ENCODE data around the gene SOCS1.

The SOCS1 gene

GRCh38 chr16:11283820-11284248 lies 27.8 kb upstream of the SOCS1 start:
- no peak for DNase-seq

DNA sequence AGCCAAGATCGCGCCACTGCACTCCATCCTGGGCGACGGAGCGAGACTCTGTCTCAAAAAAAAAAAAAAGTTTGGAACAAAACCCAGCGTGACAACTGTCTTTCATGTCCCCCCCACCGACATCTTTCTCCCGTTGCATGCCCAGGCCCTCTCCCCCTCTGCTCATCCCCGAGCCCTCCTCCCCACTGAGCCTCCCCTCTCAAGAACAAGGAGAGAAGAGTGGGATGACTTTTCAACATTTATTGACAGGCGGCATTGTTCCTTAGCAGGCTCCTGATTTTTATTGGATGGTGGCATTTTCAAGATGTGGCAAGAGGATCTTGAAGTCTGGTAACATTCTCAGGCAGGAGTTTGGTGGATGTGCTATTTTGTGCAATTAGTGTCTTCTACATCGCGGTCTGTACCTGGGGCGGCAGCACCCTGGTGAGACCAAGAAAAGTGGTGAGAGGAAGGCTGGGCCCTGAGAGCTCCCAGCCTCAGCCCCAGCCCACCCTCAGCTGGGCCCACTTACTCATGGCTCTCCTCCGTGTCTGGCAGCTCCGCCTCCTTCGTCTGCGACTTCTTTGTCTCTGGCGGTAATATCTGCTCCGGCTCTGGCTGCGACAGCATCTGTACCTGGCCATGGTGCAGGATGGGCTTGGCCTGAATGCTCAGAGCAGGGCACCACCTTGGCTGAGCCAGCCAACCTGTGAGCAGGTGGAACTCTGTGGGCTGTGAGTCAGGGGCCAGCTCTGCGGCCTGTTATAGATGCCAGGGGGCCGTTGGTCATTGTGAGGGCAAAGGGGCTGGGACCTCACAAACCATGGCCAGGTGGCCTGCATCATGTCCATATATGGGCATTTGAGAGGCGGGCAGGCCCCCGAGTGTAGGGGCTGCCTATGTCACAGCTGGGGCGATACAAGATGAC lies 24.9 kb upstream of the SOCS1 start, which contains the start of gene PRM1:
Gene PRM1 (minus strand): TSS at position 715 of the 907 bp plus-strand sequence. CDS start 92 bp downstream, at position 623.
- DNase-seq: no peak

GRCh38 chr16:11278681-11279628 lies 23.0 kb upstream of the SOCS1 start:
- no peak for DNase-seq

- DNase-seq: no peak
Observed at GRCh38 chr16:11277607-11278337, 21.8 kb upstream of the SOCS1 start.

DNA sequence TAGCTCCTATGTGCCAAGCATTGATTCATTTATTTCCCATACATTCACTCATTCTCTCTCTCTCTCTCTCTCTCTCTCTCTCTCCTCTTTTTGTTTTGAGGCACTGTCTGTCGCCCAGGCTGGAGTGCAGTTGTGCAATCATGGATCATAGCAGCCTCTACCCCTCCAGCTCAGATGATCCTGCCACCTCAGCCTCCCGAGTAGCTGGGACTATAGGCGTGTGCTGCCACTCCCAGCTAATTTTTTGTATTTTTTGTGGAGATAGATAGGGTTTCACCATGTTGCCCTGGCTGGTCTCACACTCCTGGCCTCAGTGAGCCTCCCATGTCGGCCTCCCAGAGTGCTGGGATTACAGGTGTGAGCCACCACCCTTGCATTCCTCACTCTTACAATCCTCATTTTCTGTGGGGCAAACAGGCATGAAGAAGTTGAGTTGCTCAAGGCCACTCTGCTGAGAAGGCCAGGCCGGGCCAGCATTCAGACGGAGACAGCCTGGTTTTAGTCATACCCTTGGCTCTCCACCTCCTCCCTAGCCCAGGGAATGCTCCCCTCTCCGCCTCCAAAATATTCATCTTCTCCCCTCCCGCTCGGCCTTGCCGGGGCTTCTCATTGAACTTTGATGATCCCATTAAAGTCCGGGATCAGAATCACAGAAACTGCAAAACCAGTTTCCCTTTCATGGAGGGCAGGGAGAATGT lies 21.0 kb upstream of the SOCS1 start:
- no peak for DNase-seq

DNA sequence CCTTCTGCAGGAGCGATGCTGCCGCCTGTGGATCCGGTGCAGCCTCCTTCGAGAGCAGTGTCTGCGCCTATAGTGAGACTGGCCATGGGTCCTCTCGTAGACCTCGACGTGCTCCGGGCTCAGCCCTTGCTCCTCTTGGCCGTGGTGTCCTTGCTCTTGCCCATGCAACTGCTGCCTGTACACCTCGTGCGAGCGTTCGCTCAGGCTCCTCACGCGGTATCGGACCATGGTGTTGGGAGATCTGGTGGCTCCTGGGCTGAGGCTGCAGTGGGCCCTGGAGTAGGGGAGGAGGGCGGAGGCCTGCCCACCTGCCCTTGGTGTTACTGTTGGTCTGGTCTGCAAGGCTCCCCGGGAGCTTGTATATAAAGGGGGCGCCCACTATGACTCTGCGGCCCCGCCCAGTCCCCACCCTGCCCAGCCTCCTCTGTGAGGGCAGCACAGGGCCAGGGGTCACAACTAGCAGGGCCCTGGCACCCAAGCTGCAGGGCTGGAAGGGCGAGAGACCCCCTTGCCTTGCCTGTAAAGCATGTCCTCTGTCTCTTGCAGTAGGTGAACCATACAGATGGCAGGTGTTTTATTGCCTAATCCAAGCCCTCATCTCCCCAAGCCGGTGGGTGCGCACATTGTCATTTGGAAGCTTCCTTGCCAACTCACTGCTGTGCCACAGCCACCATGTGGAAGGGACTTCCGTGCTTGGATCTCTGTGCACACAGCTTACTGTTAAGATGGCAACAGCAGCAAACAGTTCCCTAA lies 20.3 kb upstream of the SOCS1 start, which contains the start of gene PRM2:
Gene PRM2 (minus strand): TSS at position 338 of the 753 bp plus-strand sequence. CDS start 110 bp downstream, at position 228.
- no peak for DNase-seq

GRCh38 chr16:11274964-11275363 lies 19.0 kb upstream of the SOCS1 start:
- no peak for DNase-seq

DNA sequence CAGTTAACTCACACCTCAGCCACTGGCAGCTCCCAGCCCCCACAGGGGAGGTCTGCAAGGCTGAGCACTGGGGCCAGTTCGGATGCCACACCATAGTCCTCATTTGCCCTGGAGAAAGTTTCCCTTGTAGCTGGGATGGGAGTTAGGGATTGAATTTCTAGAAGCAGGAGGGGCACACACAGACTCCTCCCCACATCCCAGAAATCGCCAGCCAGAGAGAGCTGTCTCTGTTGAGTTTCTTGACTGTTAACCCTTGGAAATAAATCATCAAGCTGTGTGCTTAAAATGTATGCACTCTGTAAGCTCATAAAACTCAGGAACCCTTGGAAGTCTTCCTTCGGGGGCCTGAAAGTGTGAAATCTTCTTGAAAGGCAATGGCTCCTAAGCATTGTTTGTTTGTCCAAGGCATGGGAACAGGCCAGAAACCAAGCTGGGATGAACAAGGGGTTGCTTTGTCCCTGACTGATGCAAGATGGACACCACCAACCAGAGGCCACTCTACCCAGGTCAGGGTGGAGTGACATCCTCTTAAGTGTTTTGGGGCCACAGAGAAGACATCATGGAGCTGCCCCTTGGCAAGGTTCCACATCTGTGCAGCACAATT lies 17.8 kb upstream of the SOCS1 start:
- DNase-seq: no peak

- DNase-seq: no peak
Observed at GRCh38 chr16:11272921-11273720, 17.1 kb upstream of the SOCS1 start, which contains the start of gene PRM3. Gene PRM3 (minus strand): TSS chr16:11273629. CDS start chr16:11273595, 34 bp downstream.

DNA sequence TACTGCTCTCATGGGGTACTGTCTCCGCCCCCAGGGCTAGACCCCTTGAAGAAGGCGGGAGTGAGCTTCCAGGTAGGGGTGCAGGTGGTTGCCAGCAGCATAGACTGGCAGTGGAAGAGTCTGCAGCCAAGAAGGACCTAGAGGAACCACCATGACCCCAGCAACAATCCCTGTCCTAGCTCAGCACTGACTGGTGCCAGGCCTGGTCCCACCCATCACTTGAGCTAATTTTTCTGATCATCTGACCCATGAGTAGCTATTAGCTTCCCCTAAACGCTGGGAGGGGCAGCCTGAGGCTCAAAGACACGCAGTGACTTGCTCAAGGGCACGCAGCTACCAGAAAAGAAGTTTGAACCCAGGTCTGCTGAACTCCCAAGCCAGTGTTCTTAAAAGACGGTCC lies 16.5 kb upstream of the SOCS1 start:
- DNase-seq: no peak

DNA sequence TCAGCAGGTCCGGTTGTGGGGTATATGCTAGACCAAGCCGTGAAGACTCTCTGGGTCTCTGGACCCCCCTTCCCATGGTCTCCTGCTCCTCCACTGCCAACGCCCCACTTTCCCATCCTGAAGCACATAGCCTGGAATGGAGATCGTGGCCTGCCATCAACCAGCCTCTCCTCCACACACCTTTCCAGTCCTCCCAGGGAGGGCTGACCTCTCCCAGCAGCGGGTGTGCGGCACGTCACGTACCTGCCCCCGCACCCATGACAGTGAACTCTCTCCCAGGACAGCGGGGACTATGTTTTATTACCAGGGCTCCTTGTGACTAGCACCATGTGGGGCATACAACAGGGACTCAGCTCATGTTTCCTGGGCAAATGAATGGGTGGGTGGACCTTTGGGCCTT lies 15.6 kb upstream of the SOCS1 start:
- DNase-seq: no peak

- no peak for DNase-seq
Observed at GRCh38 chr16:11270602-11271162, 14.7 kb upstream of the SOCS1 start.

GRCh38 chr16:11268921-11269375 lies 12.9 kb upstream of the SOCS1 start, which contains the start of gene TNP2:
Gene TNP2 (minus strand): TSS chr16:11269325. CDS start chr16:11269262, 63 bp downstream.
- no peak for DNase-seq

GRCh38 chr16:11265124-11265523 lies 9.1 kb upstream of the SOCS1 start:
- DNase-seq: no peak

- no peak for DNase-seq
Observed at GRCh38 chr16:11264155-11264832, 8.3 kb upstream of the SOCS1 start.

DNA sequence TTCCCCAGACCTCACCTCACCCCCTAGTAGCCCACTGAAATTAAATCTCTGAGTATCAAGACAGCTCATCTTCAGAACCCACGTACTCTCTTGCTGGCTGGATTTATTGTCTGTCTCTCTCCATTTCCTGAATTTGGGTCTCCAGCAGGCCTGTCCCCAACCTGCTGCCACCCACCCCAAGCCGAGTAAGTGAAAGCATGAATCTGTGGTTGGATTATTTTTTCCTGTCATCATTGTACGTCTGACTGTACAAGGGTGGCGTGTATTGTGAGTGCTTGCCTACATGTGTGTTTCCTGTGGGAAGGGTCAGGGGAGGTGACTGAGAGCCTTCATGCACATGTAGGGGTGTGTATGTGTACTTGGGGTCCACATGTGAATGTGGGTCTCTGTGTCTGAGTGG lies 7.7 kb upstream of the SOCS1 start:
- DNase-seq: no peak

DNA sequence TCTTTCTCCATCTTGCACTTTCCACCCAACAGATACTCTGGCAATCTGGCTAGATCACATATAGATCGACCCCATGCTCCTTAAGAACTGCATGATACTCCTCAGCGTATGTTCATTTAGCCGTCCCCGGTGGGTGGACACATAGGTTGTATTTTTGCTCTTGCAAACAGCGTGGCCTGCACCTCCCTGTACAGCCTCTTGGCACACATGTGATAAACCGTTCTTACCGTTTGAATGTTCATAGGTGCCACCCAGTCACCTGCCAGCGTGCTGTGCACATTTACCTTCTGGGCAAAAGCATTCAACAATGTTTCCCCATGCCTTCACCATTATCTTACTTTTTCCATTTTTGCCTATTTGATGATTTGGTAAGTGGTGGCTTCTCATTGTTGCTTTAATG lies 6.9 kb upstream of the SOCS1 start:
- DNase-seq: no peak

- DNase-seq: no peak
Observed at GRCh38 chr16:11260596-11260966, 4.6 kb upstream of the SOCS1 start.
